HFFc6 (cell line): ENCODE results near the gene ACOT4. TPM values are rescaled to one million over a fixed set of nuclear protein-coding genes. Genes with fewer than 3 reads are reported as not detected.

ENCODE experiments used
- DNase-seq: peaks from one replicate; pipeline ENCODE4 v3.0.0-alpha.2; 2018
- H3K27ac Mint-ChIP-seq: 2 replicates; pipeline ENCODE4 v1.8.0; 2020; ENCODE audit warnings: mild to moderate bottlenecking, mixed read lengths
- H3K27me3 Mint-ChIP-seq: 2 replicates; pipeline ENCODE4 v1.8.0; 2021; ENCODE audit warnings: mild to moderate bottlenecking, moderate library complexity, mixed read lengths; ENCODE audit not compliant: insufficient read depth
- H3K36me3 Mint-ChIP-seq: 2 replicates; pipeline ENCODE4 v1.8.0; 2021; ENCODE audit warnings: low read depth, mixed read lengths
- H3K4me1 Mint-ChIP-seq: 2 replicates; pipeline ENCODE4 v1.8.0; 2020; ENCODE audit warnings: low read depth, mixed read lengths
- H3K4me3 Mint-ChIP-seq: 2 replicates; pipeline ENCODE4 v1.8.0; 2020; ENCODE audit warnings: mild to moderate bottlenecking, moderate library complexity, mixed read lengths
- H3K9me3 Mint-ChIP-seq: 2 replicates; pipeline ENCODE4 v1.8.0; 2020; ENCODE audit warnings: mild to moderate bottlenecking, mixed read lengths
- total RNA-seq, 6 experiments: library from RNA; stranded (reverse); fragmentation: NEBNext Ultra II Directional; extraction: Animal tissue kit (Norgen Biotek cat#: 25700); gene quantifications; 2 replicates in 1 of 6; 3 replicates in 5 of 6; pipeline ENCODE4 v1.2.3, GENCODE V29; 2021
- TF ChIP-seq, protein P1 (sequence below): fragments of 200-600 bp; sonication (generic); IDR thresholded peaks from 2 replicates; pipeline ENCODE4 v1.5.0; 2021; ENCODE audit warnings: antibody characterized with exemption, mild to moderate bottlenecking

Gene ACOT4
- total RNA-seq, 6 experiments from 2014 or later, result not detected

DNA sequence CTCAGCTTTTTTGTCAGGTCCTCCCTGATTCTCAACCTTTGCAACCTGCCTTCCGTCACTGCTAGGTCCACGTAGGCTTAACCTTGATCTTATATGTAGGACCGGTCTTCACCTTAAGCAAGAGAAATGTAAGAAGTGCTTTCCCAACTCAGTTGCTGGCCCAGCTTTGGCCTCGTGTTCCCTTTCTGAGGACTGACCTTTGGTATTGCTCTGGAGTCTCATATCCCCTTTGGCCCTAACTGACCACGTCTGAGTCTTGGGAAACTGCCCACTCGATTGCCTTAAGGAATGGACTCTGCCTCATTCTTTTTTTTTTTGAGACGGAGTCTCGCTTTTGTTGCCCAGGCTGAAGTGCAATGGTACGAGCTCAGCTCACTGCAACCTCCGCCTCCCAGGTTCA is 28.6 kb downstream of the ACOT4 start:
- TF ChIP-seq, protein P1, sequence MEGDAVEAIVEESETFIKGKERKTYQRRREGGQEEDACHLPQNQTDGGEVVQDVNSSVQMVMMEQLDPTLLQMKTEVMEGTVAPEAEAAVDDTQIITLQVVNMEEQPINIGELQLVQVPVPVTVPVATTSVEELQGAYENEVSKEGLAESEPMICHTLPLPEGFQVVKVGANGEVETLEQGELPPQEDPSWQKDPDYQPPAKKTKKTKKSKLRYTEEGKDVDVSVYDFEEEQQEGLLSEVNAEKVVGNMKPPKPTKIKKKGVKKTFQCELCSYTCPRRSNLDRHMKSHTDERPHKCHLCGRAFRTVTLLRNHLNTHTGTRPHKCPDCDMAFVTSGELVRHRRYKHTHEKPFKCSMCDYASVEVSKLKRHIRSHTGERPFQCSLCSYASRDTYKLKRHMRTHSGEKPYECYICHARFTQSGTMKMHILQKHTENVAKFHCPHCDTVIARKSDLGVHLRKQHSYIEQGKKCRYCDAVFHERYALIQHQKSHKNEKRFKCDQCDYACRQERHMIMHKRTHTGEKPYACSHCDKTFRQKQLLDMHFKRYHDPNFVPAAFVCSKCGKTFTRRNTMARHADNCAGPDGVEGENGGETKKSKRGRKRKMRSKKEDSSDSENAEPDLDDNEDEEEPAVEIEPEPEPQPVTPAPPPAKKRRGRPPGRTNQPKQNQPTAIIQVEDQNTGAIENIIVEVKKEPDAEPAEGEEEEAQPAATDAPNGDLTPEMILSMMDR, result no peak
- Mint-ChIP-seq H3K36me3 (no peaks in the 10 kb centered on the region), H3K27ac (no peak overlapping the region), H3K4me3 (no peak overlapping the region), H3K9me3 (no peaks in the 10 kb centered on the region), H3K4me1 (no peaks in the 10 kb centered on the region), H3K27me3 (peaks cover 17% of the 10 kb centered on the region)
- DNase-seq, result no peak

DNA sequence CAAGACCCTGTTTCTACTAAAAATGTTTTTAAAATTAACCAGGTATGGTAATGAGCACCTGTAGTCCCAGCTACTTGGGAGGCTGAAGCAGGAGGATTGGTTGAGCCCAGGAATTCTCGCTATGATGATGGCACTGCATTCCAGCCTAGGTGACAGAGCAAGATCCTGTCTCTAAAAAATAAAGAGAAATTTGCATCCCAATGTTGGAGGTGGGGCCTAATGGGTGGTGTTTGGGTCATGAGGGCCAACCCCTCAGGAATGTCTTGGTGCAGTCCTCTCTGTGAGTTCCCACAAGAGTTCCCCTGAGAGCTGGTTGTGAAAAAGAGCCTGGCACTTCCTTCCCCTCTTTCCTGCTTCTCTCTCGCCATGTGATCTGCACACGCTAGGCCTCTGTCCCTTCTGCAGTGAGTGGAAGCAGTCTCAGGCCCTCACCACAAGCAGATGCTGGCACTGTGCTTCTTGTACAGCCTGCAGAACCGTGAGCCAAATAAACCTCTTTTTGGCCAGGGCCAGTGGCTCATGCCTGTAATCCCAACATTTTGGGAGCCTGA is 31.9 kb downstream of the ACOT4 start:
- no peaks in the 10 kb centered on the region for H3K36me3 Mint-ChIP-seq
- no peaks in the 10 kb centered on the region for H3K9me3 Mint-ChIP-seq
- H3K27me3 Mint-ChIP-seq, result peaks cover 10% of the 10 kb centered on the region
- no peak for DNase-seq
- H3K4me1 Mint-ChIP-seq, result no peaks in the 10 kb centered on the region
- H3K27ac Mint-ChIP-seq, result no peak overlapping the region
- TF ChIP-seq, protein P1, result no peak
- no peak overlapping the region for H3K4me3 Mint-ChIP-seq

DNA sequence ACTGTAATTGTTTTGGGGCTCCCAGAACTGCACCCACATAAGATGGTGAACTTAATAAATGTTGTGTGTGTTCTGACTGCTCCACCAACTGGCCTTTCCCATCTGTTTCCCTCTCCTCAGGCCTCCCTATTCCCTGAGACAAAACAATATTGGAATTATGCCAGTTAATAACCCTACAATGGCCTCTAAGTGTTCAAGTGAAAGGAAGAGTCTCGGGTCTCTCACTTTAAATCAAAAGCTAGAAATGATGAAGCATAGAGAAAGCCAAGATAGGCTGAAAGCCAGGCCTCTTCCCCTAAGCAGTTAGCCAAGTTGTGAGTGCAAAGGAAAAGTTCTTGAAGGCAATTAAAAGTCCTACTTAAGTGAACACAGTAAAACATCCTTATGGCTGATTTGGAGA is 34.0 kb downstream of the ACOT4 start:
- no peaks in the 10 kb centered on the region for H3K9me3 Mint-ChIP-seq
- no peak overlapping the region for H3K27ac Mint-ChIP-seq
- H3K36me3 Mint-ChIP-seq, result no peaks in the 10 kb centered on the region
- no peaks in the 10 kb centered on the region for H3K4me1 Mint-ChIP-seq
- TF ChIP-seq, protein P1, result no peak
- H3K4me3 Mint-ChIP-seq, result no peak overlapping the region
- DNase-seq, result no peak
- peaks cover 2% of the 10 kb centered on the region for H3K27me3 Mint-ChIP-seq

DNA sequence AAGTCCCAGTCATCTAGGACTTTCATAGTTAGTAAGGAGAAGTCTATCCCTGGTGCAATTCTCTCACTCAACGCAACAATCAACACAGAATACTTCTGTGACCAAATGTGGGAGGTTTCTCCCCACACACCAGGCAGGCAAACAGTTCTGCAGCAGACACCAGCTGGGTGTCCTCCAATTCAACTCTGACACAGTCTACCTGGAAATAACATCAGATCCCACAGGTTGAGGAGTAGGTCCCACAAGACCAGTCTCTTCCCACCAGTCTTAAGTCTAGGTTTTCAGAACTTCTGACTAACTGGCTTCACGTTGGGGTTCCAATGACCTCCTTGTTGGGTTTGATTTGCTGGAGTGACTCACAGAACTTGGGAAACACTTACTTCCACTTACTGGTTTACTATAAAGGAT is 35.5 kb downstream of the ACOT4 start:
- Mint-ChIP-seq H3K27ac (no peak overlapping the region), H3K4me3 (no peak overlapping the region), H3K4me1 (no peaks in the 10 kb centered on the region), H3K9me3 (no peaks in the 10 kb centered on the region), H3K27me3 (peaks cover 5% of the 10 kb centered on the region; the same call in 1 of the 2 replicates), H3K36me3 (no peaks in the 10 kb centered on the region)
- TF ChIP-seq, protein P1, result no peak
- no peak for DNase-seq

DNA sequence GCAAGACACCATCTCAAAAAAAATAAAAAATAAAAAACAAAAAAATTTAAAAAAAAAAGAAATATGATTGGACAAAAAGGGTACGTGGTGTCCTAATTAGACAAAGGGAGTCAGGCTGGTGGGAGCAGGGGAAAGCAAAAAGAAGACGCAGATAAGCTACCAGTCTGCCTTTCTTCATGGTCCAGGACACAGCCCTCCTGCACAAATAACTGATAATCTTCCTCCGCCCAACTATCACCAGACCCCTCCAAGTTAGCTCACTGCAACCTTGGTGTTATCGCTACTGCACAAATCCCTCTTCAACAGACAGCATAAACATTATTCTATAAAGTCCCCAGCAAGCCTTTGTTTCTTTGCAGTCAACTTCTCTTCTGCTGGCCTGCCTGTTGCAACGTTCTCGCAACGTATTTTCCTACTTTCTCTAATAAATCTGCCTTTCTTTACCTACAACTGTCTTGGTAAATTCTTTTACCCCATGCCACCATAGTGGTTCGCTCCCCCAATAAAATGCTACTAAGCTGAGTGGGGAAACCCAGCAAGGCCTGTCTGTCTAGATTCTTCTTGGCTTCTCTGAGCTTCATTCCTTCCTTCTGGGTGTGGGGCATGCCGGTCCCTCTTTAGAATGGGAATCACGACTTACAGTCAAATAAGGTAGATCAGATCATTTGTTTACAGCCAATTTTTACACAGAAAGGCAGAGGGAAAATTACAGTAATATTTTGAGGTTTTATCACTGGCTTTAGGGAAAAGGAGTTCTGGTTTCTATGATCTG is 38.5 kb downstream of the ACOT4 start:
- Mint-ChIP-seq H3K36me3 (no peaks in the 10 kb centered on the region), H3K27ac (no peak overlapping the region), H3K27me3 (peaks cover 5% of the 10 kb centered on the region; the same call in 1 of the 2 replicates), H3K9me3 (no peaks in the 10 kb centered on the region), H3K4me3 (no peak overlapping the region), H3K4me1 (peaks cover 6% of the 10 kb centered on the region)
- no peak for DNase-seq
- TF ChIP-seq, protein P1, result no peak
